ENCODE measurements around the gene CCL20.

GRCh38 chr2:227828477-227828912, 14.9 kb downstream of the CCL20 start:
- TF ChIP-seq MAX (IDR thresholded peaks at IDR 0.05) (no peak), EP300 (IDR thresholded peaks at IDR 0.05; ENCODE audit: borderline replicate concordance) (no peak), CREB1 (IDR thresholded peaks at IDR 0.05; ENCODE audit: low read depth) (no peak)
